Measurements from ENCODE around the gene SDR42E2. TPM values are rescaled to one million over a fixed set of nuclear protein-coding genes. Genes with fewer than 3 reads are reported as not detected.

Gene SDR42E2
- total RNA-seq, 1 experiment from 2014 or later, result not detected

DNA sequence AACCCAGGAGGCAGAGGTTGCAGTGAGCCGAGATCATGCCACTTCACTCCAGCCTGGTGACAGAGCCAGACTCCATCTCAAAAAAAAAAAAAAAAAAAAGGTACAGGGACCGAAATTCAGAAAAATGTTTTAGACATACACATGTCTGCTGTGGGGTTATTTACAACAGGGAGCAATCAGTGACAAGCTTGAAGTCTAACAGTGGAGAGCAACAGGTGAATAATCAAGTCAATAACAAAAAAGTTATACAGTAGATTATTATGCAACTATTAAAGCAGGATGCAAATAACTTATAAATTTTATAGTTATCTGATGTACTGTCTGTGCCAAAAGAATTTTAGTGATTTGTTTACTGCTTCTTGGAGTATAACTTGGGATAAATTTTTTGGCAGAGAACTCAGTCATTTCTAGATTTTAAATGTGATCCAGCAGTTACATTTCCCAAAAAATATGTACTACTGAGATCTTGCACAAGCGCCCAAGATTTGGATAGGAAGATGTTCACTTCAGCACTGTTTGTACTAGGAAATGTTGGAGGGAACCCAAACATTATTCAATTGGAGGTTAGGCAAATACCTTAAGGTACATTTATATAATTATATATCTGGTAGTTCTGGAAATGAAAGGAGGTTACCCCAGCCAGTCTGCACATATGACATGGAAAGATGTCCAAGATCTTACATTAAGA is 77.9 kb downstream of the SDR42E2 start:
- CTCF ChIA-PET, result no interaction called here
- POLR2A ChIA-PET (ENCODE audit: low non-redundant PET), result no interaction called here
- Histone ChIP-seq H3K27ac (ENCODE audit: low read depth, low read length, poor library complexity, severe bottlenecking) (no peak overlapping the region), H3K27me3 (replicated peaks; ENCODE audit: insufficient read depth, low read depth, low read length, poor library complexity) (no peaks in the 10 kb centered on the region), H3K36me3 (ENCODE audit: insufficient read depth, low read length, poor library complexity, severe bottlenecking) (no peaks in the 10 kb centered on the region), H3K9me3 (ENCODE audit: low read depth, low read length, poor library complexity, severe bottlenecking) (no peaks in the 10 kb centered on the region), H3K4me3 (ENCODE audit: low read depth, low read length, poor library complexity, severe bottlenecking) (no peak overlapping the region), H3K4me1 (ENCODE audit: insufficient read depth, low read length, poor library complexity, severe bottlenecking) (no peaks in the 10 kb centered on the region)
- BruUV-seq (replicated peaks), result no TSS peak
- no peak for DNase-seq (ENCODE audit: low spot score)
- no peak for TF ChIP-seq EZH2 (IDR thresholded peaks at IDR 0.05; ENCODE audit: borderline replicate concordance, low read depth, low read length, poor library complexity, severe bottlenecking)
- TF ChIP-seq, protein P1, sequence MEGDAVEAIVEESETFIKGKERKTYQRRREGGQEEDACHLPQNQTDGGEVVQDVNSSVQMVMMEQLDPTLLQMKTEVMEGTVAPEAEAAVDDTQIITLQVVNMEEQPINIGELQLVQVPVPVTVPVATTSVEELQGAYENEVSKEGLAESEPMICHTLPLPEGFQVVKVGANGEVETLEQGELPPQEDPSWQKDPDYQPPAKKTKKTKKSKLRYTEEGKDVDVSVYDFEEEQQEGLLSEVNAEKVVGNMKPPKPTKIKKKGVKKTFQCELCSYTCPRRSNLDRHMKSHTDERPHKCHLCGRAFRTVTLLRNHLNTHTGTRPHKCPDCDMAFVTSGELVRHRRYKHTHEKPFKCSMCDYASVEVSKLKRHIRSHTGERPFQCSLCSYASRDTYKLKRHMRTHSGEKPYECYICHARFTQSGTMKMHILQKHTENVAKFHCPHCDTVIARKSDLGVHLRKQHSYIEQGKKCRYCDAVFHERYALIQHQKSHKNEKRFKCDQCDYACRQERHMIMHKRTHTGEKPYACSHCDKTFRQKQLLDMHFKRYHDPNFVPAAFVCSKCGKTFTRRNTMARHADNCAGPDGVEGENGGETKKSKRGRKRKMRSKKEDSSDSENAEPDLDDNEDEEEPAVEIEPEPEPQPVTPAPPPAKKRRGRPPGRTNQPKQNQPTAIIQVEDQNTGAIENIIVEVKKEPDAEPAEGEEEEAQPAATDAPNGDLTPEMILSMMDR (conservative IDR thresholded peaks at IDR 0.05; ENCODE audit: low read depth, low read length), result no peak
- intact Hi-C loops (cut with micrococcal nuclease; ENCODE audit: unreplicated experiment), result no loop called here

Other genes starting within 250 kb of the SDR42E2 start
- 259 and 311 TPM in 2 replicates for gene UQCRC2, start 209.1 kb upstream of the SDR42E2 start, total RNA-seq (2021)
- not detected in 2 replicates for gene PDZD9, start 161.4 kb upstream of the SDR42E2 start, total RNA-seq (2021)
- gene MOSMO, start 154.4 kb upstream of the SDR42E2 start, total RNA-seq (2021), result 13.1 and 14.6 TPM in 2 replicates
- 0.57 and 0.64 TPM in 2 replicates for gene VWA3A, start 70.0 kb upstream of the SDR42E2 start, total RNA-seq (2021)
- gene EEF2K, start 43.8 kb downstream of the SDR42E2 start, total RNA-seq (2021), result 14.3 and 18.4 TPM in 2 replicates
- 69.8 and 80.6 TPM in 2 replicates for gene POLR3E, start 134.9 kb downstream of the SDR42E2 start, total RNA-seq (2021)
- 34.5 and 40.5 TPM in 2 replicates for gene CDR2, start 212.1 kb downstream of the SDR42E2 start, total RNA-seq (2021)